Vagina (tissue), 2 donors: ENCODE data around the gene GRIK4. TPM values are rescaled to one million over a fixed set of nuclear protein-coding genes. Genes with fewer than 3 reads are reported as not detected.
A peak's percentile ranks its signal among the peaks of the same experiment; 100 is the strongest.

ENCODE experiments used
- DNase-seq, 2 donors: peaks; one replicate each; pipeline ENCODE4 v3.0.0-alpha.2; 2017; ENCODE audit errors: extremely low spot score in 2 of 2
- H3K27ac ChIP-seq: fragments of 200-600 bp; sonication (generic); one replicate; pipeline ENCODE4 v1.5.1; 2019
- H3K27me3 ChIP-seq: fragments of 200-600 bp; sonication (generic); one replicate; pipeline ENCODE4 v1.5.1; 2019
- H3K36me3 ChIP-seq, 2 donors: fragments of 200-600 bp; sonication (generic); one replicate each; pipeline ENCODE4 v1.5.1; 2017 to 2019
- H3K4me1 ChIP-seq: fragments of 200-600 bp; sonication (generic); one replicate; pipeline ENCODE4 v1.5.1; 2019
- H3K4me3 ChIP-seq, 2 donors: fragments of 200-600 bp; sonication (generic); 1 replicate in 1 of 2; 2 replicates in 1 of 2; pipeline ENCODE4 v1.5.1; 2016 to 2019
- H3K9me3 ChIP-seq: fragments of 200-600 bp; sonication (generic); one replicate; pipeline ENCODE4 v1.5.1; 2019
- POLR2A ChIP-seq, 2 donors: fragments of 450-650 bp; IDR thresholded peaks; one replicate each; pipeline ENCODE4 v1.6.1; 2017; ENCODE audit warnings: antibody characterized with exemption in 2 of 2, mild to moderate bottlenecking in 2 of 2, moderate library complexity in 2 of 2
- POLR2AphosphoS5 ChIP-seq, 2 donors: sonication (generic); formaldehyde crosslinking; IDR thresholded peaks; one replicate each; pipeline ENCODE4 v1.9.0; 2017; ENCODE audit warnings: antibody characterized with exemption in 2 of 2, mild to moderate bottlenecking in 2 of 2, low read depth in 1 of 2; ENCODE audit not compliant: insufficient read depth in 1 of 2
- intact Hi-C: fragments of 100-400 bp; cut with DNase I; formaldehyde crosslinking; loops from one replicate; pipeline ENCODE4 v1.15.1; 2023
- total RNA-seq: library from RNA; depleted of rRNA; stranded (reverse); fragments of >200 nt; gene quantifications from one replicate; pipeline ENCODE4 v1.2.3, GENCODE V29; 2016
- TF ChIP-seq, protein P1 (sequence below), 3 experiments: fragments of 450-650 bp in 2 of 3; fragments of 200-600 bp in 1 of 3; sonication (generic) in 1 of 3; IDR thresholded peaks; one replicate each; pipeline ENCODE4 v1.5.1; 2017 to 2019; ENCODE audit warnings: antibody characterized with exemption in 3 of 3, mild to moderate bottlenecking in 2 of 3, moderate library complexity in 2 of 3

GRIK4 gene
- total RNA-seq, 1 donor from 2014 or later, result 0.25 TPM

- intact Hi-C loops, result no loop called here
- Histone ChIP-seq H3K9me3 (no peaks in the 10 kb centered on the region), H3K27me3 (no peaks in the 10 kb centered on the region), H3K27ac (no peak overlapping the region), H3K4me3 (no peak overlapping the region), H3K4me1 (no peaks in the 10 kb centered on the region), H3K36me3 (no peaks in the 10 kb centered on the region)
- peak; percentile 70 to 84 for DNase-seq
- TF ChIP-seq POLR2A (IDR thresholded peaks at IDR 0.05), result no peak
- TF ChIP-seq, protein P1, sequence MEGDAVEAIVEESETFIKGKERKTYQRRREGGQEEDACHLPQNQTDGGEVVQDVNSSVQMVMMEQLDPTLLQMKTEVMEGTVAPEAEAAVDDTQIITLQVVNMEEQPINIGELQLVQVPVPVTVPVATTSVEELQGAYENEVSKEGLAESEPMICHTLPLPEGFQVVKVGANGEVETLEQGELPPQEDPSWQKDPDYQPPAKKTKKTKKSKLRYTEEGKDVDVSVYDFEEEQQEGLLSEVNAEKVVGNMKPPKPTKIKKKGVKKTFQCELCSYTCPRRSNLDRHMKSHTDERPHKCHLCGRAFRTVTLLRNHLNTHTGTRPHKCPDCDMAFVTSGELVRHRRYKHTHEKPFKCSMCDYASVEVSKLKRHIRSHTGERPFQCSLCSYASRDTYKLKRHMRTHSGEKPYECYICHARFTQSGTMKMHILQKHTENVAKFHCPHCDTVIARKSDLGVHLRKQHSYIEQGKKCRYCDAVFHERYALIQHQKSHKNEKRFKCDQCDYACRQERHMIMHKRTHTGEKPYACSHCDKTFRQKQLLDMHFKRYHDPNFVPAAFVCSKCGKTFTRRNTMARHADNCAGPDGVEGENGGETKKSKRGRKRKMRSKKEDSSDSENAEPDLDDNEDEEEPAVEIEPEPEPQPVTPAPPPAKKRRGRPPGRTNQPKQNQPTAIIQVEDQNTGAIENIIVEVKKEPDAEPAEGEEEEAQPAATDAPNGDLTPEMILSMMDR (IDR thresholded peaks at IDR 0.05), result no peak
- TF ChIP-seq POLR2AphosphoS5 (IDR thresholded peaks at IDR 0.05; ENCODE audit: insufficient read depth in 1 of 2, low read depth in 1 of 2), result no peak
Observed at GRCh38 chr11:120775986-120776951, 264.7 kb downstream of the GRIK4 start.

GRCh38 chr11:120778685-120779490 lies 267.3 kb downstream of the GRIK4 start:
- no peaks in the 10 kb centered on the region for H3K36me3 ChIP-seq
- intact Hi-C loops, result no loop called here
- TF ChIP-seq POLR2A (IDR thresholded peaks at IDR 0.05) (no peak), POLR2AphosphoS5 (IDR thresholded peaks at IDR 0.05; ENCODE audit: insufficient read depth in 1 of 2, low read depth in 1 of 2) (no peak)
- TF ChIP-seq, protein P1 (IDR thresholded peaks at IDR 0.05), result no peak
- H3K4me3 ChIP-seq, result no peak overlapping the region
- H3K27ac ChIP-seq, result no peak overlapping the region
- no peaks in the 10 kb centered on the region for H3K27me3 ChIP-seq
- DNase-seq, result peak; percentile 67 to 74
- no peaks in the 10 kb centered on the region for H3K4me1 ChIP-seq
- no peaks in the 10 kb centered on the region for H3K9me3 ChIP-seq

GRCh38 chr11:120780239-120780638 lies 268.7 kb downstream of the GRIK4 start:
- Histone ChIP-seq H3K4me3 (no peak overlapping the region), H3K4me1 (no peaks in the 10 kb centered on the region), H3K9me3 (no peaks in the 10 kb centered on the region), H3K27me3 (no peaks in the 10 kb centered on the region), H3K27ac (no peak overlapping the region), H3K36me3 (no peaks in the 10 kb centered on the region)
- TF ChIP-seq POLR2A (IDR thresholded peaks at IDR 0.05) (no peak), POLR2AphosphoS5 (IDR thresholded peaks at IDR 0.05; ENCODE audit: insufficient read depth in 1 of 2, low read depth in 1 of 2) (no peak)
- TF ChIP-seq, protein P1 (IDR thresholded peaks at IDR 0.05), result no peak
- DNase-seq, result no peak
- intact Hi-C loops, result no loop called here

- Histone ChIP-seq H3K9me3 (no peaks in the 10 kb centered on the region), H3K4me3 (no peak overlapping the region), H3K27ac (no peak overlapping the region), H3K27me3 (no peaks in the 10 kb centered on the region), H3K36me3 (no peaks in the 10 kb centered on the region), H3K4me1 (no peaks in the 10 kb centered on the region)
- TF ChIP-seq, protein P1 (IDR thresholded peaks at IDR 0.05), result no peak
- TF ChIP-seq POLR2A (IDR thresholded peaks at IDR 0.05), result no peak
- no peak for TF ChIP-seq POLR2AphosphoS5 (IDR thresholded peaks at IDR 0.05; ENCODE audit: insufficient read depth in 1 of 2, low read depth in 1 of 2)
- intact Hi-C loops, result no loop called here
- DNase-seq, result peak; percentile 42 to 74
Observed at GRCh38 chr11:120781486-120782120, 270.1 kb downstream of the GRIK4 start.
